Uterus (tissue), 4 donors: ENCODE measurements around the gene BTG1. TPM values are rescaled to one million over a fixed set of nuclear protein-coding genes. Genes with fewer than 3 reads are reported as not detected.

Experiments
- DNase-seq, 2 donors: peaks; one replicate each; pipeline ENCODE4 v3.0.0-alpha.2; 2019 to 2020
- H3K27ac ChIP-seq, 2 donors: fragments of 200-600 bp; sonication (generic); 1 replicate in 1 of 2; 2 replicates in 1 of 2; pipeline ENCODE4 v1.5.1; 2016 to 2018
- H3K27me3 ChIP-seq, 2 donors: fragments of 200-600 bp; sonication (generic); one replicate each; pipeline ENCODE4 v1.5.1; 2018 to 2019; ENCODE audit warnings: control low read depth in 1 of 2
- H3K36me3 ChIP-seq, 2 donors: fragments of 200-600 bp; sonication (generic); one replicate each; pipeline ENCODE4 v1.5.1; 2019; ENCODE audit warnings: control low read depth in 1 of 2
- H3K4me1 ChIP-seq, 2 donors: fragments of 200-600 bp; sonication (generic); one replicate each; pipeline ENCODE4 v1.5.1; 2018 to 2019; ENCODE audit warnings: control low read depth in 1 of 2
- H3K4me3 ChIP-seq, 2 donors: fragments of 200-600 bp; sonication (generic); 1 replicate in 1 of 2; 2 replicates in 1 of 2; pipeline ENCODE4 v1.5.1; 2018 to 2019; ENCODE audit warnings: mild to moderate bottlenecking in 1 of 2
- H3K9me3 ChIP-seq, 2 donors: fragments of 200-600 bp; sonication (generic); one replicate each; pipeline ENCODE4 v1.5.1; 2019; ENCODE audit warnings: control low read depth in 1 of 2
- POLR2A ChIP-seq, 2 donors: fragments of 450-650 bp; IDR thresholded peaks; one replicate each; pipeline ENCODE4 v1.6.1; 2016; ENCODE audit warnings: antibody characterized with exemption in 2 of 2, mild to moderate bottlenecking in 1 of 2, moderate library complexity in 1 of 2
- intact Hi-C: fragments of 100-400 bp; cut with DNase I; formaldehyde crosslinking; loops from one replicate; pipeline ENCODE4 v1.15.1; 2023; ENCODE audit warnings: low total_unique reads
- total RNA-seq, 4 donors: library from RNA; depleted of rRNA in 3 of 4; stranded (reverse); fragments of >200 nt in 3 of 4; gene quantifications; one replicate each; pipeline versions ENCODE4 v1.1.0 to v1.2.4, GENCODE V29; 2014 to 2023
- TF ChIP-seq, protein P1 (sequence below), 4 experiments: fragments of 200-600 bp in 2 of 4; fragments of 450-650 bp in 2 of 4; sonication (generic) in 2 of 4; IDR thresholded peaks; one replicate each; pipeline ENCODE4 v1.5.1; 2016 to 2019; ENCODE audit warnings: antibody characterized with exemption in 4 of 4, mild to moderate bottlenecking in 2 of 4, moderate library complexity in 1 of 4
- donor health status: DM: yes; HTN: yes; CAD: no.

BTG1 gene
- total RNA-seq, 4 donors from 2014 or later, result 40.4 to 214 (median 70.1) TPM

DNA sequence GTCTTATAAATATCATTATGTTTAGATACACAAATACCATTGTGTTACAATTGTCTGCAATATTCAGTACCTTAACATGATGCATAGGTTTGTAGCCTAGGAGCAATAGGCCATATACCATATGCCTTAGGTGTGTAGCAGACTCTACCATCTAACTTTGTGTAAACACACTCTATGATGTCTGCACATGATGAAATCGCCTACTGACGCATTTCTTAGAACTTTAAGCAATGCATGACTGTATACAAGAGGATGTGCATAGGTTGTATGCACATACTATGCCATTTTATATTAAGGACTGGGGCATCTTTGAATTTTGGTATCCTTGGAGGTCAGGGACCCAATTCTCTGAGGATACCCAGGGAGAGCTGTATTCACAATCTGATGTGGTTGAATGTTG, 10.1 kb upstream of the BTG1 start:
- Histone ChIP-seq H3K4me1 (no peaks in the 10 kb centered on the region), H3K4me3 (no peak overlapping the region), H3K27me3 (no peaks in the 10 kb centered on the region), H3K9me3 (no peaks in the 10 kb centered on the region), H3K27ac (no peak overlapping the region), H3K36me3 (no peaks in the 10 kb centered on the region)
- no peak for DNase-seq
- TF ChIP-seq, protein P1, sequence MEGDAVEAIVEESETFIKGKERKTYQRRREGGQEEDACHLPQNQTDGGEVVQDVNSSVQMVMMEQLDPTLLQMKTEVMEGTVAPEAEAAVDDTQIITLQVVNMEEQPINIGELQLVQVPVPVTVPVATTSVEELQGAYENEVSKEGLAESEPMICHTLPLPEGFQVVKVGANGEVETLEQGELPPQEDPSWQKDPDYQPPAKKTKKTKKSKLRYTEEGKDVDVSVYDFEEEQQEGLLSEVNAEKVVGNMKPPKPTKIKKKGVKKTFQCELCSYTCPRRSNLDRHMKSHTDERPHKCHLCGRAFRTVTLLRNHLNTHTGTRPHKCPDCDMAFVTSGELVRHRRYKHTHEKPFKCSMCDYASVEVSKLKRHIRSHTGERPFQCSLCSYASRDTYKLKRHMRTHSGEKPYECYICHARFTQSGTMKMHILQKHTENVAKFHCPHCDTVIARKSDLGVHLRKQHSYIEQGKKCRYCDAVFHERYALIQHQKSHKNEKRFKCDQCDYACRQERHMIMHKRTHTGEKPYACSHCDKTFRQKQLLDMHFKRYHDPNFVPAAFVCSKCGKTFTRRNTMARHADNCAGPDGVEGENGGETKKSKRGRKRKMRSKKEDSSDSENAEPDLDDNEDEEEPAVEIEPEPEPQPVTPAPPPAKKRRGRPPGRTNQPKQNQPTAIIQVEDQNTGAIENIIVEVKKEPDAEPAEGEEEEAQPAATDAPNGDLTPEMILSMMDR (IDR thresholded peaks at IDR 0.05), result no peak
- no peak for TF ChIP-seq POLR2A (IDR thresholded peaks at IDR 0.05)
- intact Hi-C loops, result no loop called here

DNA sequence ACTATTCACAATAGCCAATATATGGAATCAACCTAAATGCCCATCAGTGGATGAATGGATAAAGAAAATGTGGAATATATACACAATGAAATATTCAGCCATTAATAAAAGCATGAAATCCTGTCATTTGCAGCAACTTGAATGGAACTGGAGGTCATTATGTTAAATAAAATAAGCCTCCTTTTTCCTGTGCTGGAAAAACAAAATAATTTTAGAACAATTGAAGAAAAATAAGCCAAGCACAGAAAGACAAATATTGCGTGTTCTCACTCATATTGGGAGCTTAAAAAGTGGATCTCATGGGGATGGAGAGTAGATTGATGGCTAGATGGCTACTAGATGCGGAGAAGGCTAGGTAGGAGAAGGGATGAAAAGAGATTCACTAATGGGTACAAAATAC, 6.3 kb upstream of the BTG1 start:
- Histone ChIP-seq H3K36me3 (no peaks in the 10 kb centered on the region), H3K27ac (no peak overlapping the region), H3K4me3 (no peak overlapping the region), H3K4me1 (no peaks in the 10 kb centered on the region), H3K27me3 (no peaks in the 10 kb centered on the region), H3K9me3 (no peaks in the 10 kb centered on the region)
- intact Hi-C loops, result no loop called here
- TF ChIP-seq, protein P1 (IDR thresholded peaks at IDR 0.05), result no peak
- TF ChIP-seq POLR2A (IDR thresholded peaks at IDR 0.05), result no peak
- DNase-seq, result no peak

DNA sequence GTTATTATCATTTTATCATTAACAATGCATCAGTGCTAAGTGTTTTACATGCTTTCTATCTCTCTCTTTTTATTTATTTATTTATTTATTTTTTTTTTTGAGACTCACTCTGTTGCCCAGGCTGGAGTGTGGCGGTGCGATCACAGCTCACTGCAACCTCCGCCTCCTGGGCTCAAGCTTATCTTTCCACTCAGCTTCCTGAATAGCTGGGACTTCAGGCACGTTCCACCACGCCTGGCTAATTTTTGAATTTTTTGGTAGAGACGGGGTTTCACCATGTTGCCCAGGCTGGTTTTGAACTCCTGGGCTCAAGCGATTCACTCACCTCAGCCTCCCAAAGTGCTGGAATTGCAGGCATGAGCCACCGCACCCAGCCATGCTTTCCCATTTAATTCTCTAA, 3.9 kb upstream of the BTG1 start:
- H3K4me1 ChIP-seq, result no peaks in the 10 kb centered on the region
- H3K27ac ChIP-seq, result no peak overlapping the region
- H3K27me3 ChIP-seq, result no peaks in the 10 kb centered on the region
- no peaks in the 10 kb centered on the region for H3K9me3 ChIP-seq
- no peaks in the 10 kb centered on the region for H3K36me3 ChIP-seq
- no peak overlapping the region for H3K4me3 ChIP-seq
- intact Hi-C loops, result loop anchor here (5.0 to 10.0 kb wide), 2 partner anchors 423 to 765 kb away; no protein-coding TSS in a partner anchor
- DNase-seq, result no peak
- TF ChIP-seq, protein P1 (IDR thresholded peaks at IDR 0.05), result no peak
- TF ChIP-seq POLR2A (IDR thresholded peaks at IDR 0.05), result no peak

DNA sequence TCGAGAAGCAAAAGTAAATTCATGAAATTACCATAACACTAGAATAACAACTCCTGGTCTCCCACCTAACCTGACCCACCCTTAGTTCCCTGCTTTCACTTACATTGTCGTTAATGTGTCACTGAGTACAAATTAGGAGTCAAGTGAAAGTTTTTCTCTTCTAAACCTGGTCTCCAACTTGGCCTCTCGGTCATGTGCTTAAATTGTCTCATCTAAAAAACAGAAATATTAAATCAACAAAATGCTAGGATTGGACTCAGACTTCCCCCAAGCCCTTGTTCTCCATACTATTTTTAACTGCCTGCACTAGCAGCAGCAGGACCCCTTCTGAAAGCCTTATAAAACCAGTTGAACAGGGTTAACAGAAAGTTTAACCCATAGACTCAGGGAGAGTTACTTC, 1.8 kb upstream of the BTG1 start:
- TF ChIP-seq, protein P1 (IDR thresholded peaks at IDR 0.05), result no peak
- Histone ChIP-seq H3K27ac (peak overlapping the region; percentile 96 to 99), H3K36me3 (no peaks in the 10 kb centered on the region), H3K4me3 (peak overlapping the region; percentile 5 to 69), H3K9me3 (no peaks in the 10 kb centered on the region), H3K4me1 (no peaks in the 10 kb centered on the region), H3K27me3 (no peaks in the 10 kb centered on the region)
- intact Hi-C loops, result loop anchor here (5.0 to 10.0 kb wide), 2 partner anchors 425 to 763 kb away; no protein-coding TSS in a partner anchor
- no peak for DNase-seq

DNA sequence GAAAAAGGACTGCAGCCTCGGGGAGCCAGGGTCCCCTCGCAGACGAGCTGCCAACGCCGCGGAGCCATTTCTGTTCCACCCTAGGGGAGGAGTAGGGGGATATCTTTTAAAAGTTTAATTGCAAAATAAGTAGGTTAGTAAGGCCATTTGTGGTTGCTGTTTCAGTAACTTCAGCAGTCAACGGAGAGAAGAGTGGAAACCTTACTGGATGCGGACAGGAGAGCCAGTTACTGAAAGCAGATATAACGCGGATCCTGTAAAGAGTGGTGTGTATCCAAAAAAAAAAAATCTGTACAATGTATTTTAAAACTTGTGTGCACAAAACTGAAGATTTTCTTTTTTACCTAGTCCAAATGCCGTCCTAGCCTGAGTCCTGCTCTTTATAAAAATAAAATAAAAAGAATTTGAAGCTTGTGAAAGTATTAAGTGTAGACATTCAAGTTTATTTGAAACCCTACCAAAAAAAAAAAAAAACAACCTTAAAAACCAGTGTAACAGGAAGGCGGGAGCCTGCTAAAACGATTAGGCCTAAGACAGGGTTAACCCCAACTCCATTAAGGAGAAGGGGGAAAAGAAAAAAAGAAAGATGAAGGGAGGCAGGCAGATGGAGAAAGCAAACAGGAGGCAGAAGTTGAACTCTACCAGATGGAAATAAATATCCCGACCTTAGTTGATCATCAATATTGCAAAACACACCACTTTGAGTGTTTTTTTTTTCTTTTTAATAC, 1.0 kb upstream of the BTG1 start:
- H3K27me3 ChIP-seq, result no peaks in the 10 kb centered on the region
- no peaks in the 10 kb centered on the region for H3K9me3 ChIP-seq
- H3K4me1 ChIP-seq, result no peaks in the 10 kb centered on the region
- no peak for TF ChIP-seq POLR2A (IDR thresholded peaks at IDR 0.05)
- TF ChIP-seq, protein P1 (IDR thresholded peaks at IDR 0.05), result no peak
- no peak for DNase-seq
- H3K4me3 ChIP-seq, result peak overlapping the region; percentile 66 to 69
- H3K27ac ChIP-seq, result peak overlapping the region; percentile 96 to 99
- H3K36me3 ChIP-seq, result no peaks in the 10 kb centered on the region
- intact Hi-C loops, result loop anchor here (5.0 to 10.0 kb wide), 2 partner anchors 426 to 762 kb away; no protein-coding TSS in a partner anchor
